ENCODE results near the gene ANO7. TPM values are rescaled to one million over a fixed set of nuclear protein-coding genes. Genes with fewer than 3 reads are reported as not detected.

The ANO7 gene
- total RNA-seq, 5 donors from 2014 or later (not counting 1 experiment from before 2014, with no cell fraction given): 0.53 to 0.60 (median 0.53) TPM; not detected in 2

DNA sequence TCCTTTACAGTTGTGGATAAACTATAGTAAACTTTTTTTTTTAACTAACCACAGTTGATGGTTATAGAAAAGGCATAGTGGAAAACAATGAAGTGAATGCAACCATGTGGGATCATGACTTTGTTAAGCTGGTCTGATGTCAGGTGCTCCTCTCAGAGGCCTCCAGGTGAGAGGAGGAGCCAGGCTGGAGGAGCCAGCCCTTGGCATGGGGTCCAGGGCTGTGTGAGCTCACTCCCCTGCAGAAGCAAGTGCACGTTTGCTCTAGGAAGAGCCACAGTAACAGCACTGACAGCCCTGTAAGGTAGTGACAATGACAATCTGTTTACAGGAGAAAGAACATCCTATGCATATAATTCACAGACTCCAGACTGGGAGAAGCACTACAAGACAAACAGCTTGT, 32.5 kb upstream of the ANO7 start:
- Histone ChIP-seq H3K27ac (ENCODE audit: low read length) (no peak overlapping the region), H3K4me1 (ENCODE audit: control insufficient read depth in 1 of 2, extremely low read depth in 1 of 2, insufficient read depth in 2 of 2, low read length in 2 of 2) (peaks cover 4 to 6% of the 10 kb centered on the region in 2 experiments), H3K4me3 (ENCODE audit: control insufficient read depth in 1 of 2, extremely low read depth in 1 of 2, low read length in 1 of 2) (no peak overlapping the region), H3K9me3 (no peaks in the 10 kb centered on the region), H3K27me3 (replicated peaks in 1 of 2; ENCODE audit: control insufficient read depth in 2 of 2, extremely low read depth in 1 of 2, insufficient read depth in 2 of 2, low read length in 1 of 2) (no peaks in the 10 kb centered on the region), H3K36me3 (ENCODE audit: control insufficient read depth in 2 of 2, extremely low read depth in 1 of 2, insufficient read depth in 1 of 2, low read length in 1 of 2) (peaks cover 20 to 58% of the 10 kb centered on the region in 2 donors)
- no CpG with 5 or more reads among the region's 1 CpG for WGBS (ENCODE audit: insufficient coverage)
- CTCF ChIA-PET: no interaction called here
- DNase-seq: no peak
- peaks cover 32% of the 10 kb centered on the region for H3K36me3 Mint-ChIP-seq
- H3K27me3 Mint-ChIP-seq: no peaks in the 10 kb centered on the region
- peaks cover 23 to 37% (median 29%) of the 10 kb centered on the region in 3 donors for H3K4me1 Mint-ChIP-seq
- ATAC-seq (replicated peaks in 1 of 4): no peak
- peak overlapping the region in 1 of 2 donors; percentile 39 for H3K27ac Mint-ChIP-seq
- H3K9me3 Mint-ChIP-seq: no peaks in the 10 kb centered on the region
- H3K4me3 Mint-ChIP-seq: no peak overlapping the region
- POLR2A ChIA-PET: no interaction called here

DNA sequence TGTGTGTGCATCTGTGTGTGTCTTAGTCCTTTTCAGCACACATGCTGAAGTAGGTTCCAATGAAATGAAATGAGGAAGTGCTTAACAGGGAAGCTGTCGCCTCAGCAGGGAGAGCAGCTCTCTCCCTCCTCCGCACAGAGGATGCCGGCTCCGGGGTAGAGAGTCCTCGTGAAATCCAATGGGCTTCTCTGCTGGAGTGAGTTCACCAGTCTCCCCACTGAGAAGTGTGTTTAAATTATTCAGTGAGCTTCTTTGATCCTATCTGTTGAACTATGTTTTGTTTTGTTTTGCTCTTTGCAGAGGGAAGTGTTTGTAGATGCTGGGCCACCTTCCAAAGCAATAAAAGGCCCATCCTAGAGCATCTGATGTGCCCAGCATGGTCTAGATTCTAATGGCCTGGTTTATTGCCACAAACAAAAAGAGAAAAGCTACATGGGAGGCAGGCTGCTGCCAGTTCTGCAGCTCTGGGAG, 31.5 kb upstream of the ANO7 start:
- Histone ChIP-seq H3K27me3 (replicated peaks in 1 of 2; ENCODE audit: control insufficient read depth in 2 of 2, extremely low read depth in 1 of 2, insufficient read depth in 2 of 2, low read length in 1 of 2) (no peaks in the 10 kb centered on the region), H3K36me3 (ENCODE audit: control insufficient read depth in 2 of 2, extremely low read depth in 1 of 2, insufficient read depth in 1 of 2, low read length in 1 of 2) (peaks cover 22 to 66% of the 10 kb centered on the region in 2 donors), H3K27ac (ENCODE audit: low read length) (no peak overlapping the region), H3K9me3 (no peaks in the 10 kb centered on the region), H3K4me1 (ENCODE audit: control insufficient read depth in 1 of 2, extremely low read depth in 1 of 2, insufficient read depth in 2 of 2, low read length in 2 of 2) (no peaks in the 10 kb centered on the region), H3K4me3 (ENCODE audit: control insufficient read depth in 1 of 2, extremely low read depth in 1 of 2, low read length in 1 of 2) (no peak overlapping the region)
- peaks cover 13 to 26% (median 19%) of the 10 kb centered on the region in 3 donors for H3K4me1 Mint-ChIP-seq
- DNase-seq: no peak
- peak overlapping the region in 1 of 2 donors; percentile 50 for H3K27ac Mint-ChIP-seq
- WGBS (ENCODE audit: insufficient coverage): 90% methylated on average over 2 of the region's 5 CpGs
- H3K9me3 Mint-ChIP-seq: no peaks in the 10 kb centered on the region
- POLR2A ChIA-PET: no interaction called here
- CTCF ChIA-PET: no interaction called here
- H3K36me3 Mint-ChIP-seq: peaks cover 38% of the 10 kb centered on the region
- no peak for ATAC-seq (replicated peaks in 1 of 4)
- no peak overlapping the region for H3K4me3 Mint-ChIP-seq
- H3K27me3 Mint-ChIP-seq: no peaks in the 10 kb centered on the region

DNA sequence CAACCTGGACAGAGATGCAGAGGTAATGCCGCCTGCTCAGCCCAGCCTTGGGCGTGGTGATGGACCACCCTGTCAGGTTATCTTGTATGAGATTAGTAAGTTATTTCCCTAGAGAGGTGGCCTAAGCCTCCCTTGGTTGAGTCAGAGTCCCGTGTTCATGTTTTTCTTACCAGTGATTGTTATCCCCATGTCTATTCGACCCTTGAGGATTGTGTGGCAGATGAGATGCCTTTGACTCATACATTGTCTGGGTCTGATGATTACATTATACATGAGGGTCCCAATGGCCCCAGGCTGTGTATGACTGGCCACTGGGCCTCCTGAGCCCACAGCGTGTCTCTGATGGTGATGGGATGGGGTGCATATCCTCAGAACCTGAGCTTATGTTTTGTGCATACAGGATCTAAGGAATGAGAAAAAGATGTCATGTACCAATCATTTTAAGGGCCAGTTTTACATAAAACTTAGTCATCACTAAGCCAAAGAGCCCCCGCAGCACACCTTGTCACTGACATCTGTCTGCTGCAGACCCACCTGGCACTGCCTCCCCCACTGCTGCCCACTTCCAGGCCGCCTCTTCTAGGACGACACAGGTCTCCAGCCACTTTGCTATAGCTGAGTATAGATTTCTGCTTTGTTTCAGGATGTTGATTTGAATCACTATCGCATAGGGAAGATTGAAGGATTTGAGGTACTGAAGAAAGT, 30.5 kb upstream of the ANO7 start:
- POLR2A ChIA-PET: no interaction called here
- H3K36me3 Mint-ChIP-seq: peaks cover 44% of the 10 kb centered on the region
- H3K4me1 ChIP-seq (ENCODE audit: control insufficient read depth in 1 of 2, extremely low read depth in 1 of 2, insufficient read depth in 2 of 2, low read length in 2 of 2): no peaks in the 10 kb centered on the region
- no peak overlapping the region for H3K4me3 ChIP-seq (ENCODE audit: control insufficient read depth in 1 of 2, extremely low read depth in 1 of 2, low read length in 1 of 2)
- CTCF ChIA-PET: no interaction called here
- H3K4me1 Mint-ChIP-seq: peaks cover 9 to 20% (median 13%) of the 10 kb centered on the region in 3 donors
- ATAC-seq (replicated peaks in 1 of 4) (no peak), DNase-seq (no peak)
- peaks cover 29 to 70% of the 10 kb centered on the region in 2 donors for H3K36me3 ChIP-seq (ENCODE audit: control insufficient read depth in 2 of 2, extremely low read depth in 1 of 2, insufficient read depth in 1 of 2, low read length in 1 of 2)
- H3K27ac ChIP-seq (ENCODE audit: low read length): no peak overlapping the region
- no peaks in the 10 kb centered on the region for H3K27me3 ChIP-seq (replicated peaks in 1 of 2; ENCODE audit: control insufficient read depth in 2 of 2, extremely low read depth in 1 of 2, insufficient read depth in 2 of 2, low read length in 1 of 2)
- no peak overlapping the region for H3K4me3 Mint-ChIP-seq
- H3K9me3 Mint-ChIP-seq: no peaks in the 10 kb centered on the region
- peak overlapping the region in 1 of 2 donors; percentile 2 for H3K27ac Mint-ChIP-seq
- 96% methylated on average over 6 of the region's 9 CpGs for WGBS (ENCODE audit: insufficient coverage)
- no peaks in the 10 kb centered on the region for H3K9me3 ChIP-seq
- no peaks in the 10 kb centered on the region for H3K27me3 Mint-ChIP-seq

DNA sequence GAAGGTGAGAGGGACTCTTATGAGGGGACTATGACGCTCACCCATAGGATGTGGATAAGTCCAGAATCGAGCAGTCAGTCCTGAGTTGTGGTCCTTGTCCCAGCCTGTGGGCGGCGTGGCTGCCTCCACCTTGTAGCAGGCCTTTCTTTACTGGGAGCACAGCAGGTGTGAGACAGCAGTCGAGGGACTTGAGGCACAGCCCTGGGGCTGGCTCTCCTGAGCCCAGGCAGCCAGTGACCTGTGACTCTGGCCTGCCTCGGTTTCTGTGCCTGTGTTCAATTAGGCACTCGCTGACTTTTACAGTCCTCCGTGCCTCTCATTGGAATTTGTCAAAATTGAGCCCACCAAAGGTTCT, 30.0 kb upstream of the ANO7 start:
- Histone ChIP-seq H3K4me1 (ENCODE audit: control insufficient read depth in 1 of 2, extremely low read depth in 1 of 2, insufficient read depth in 2 of 2, low read length in 2 of 2) (no peaks in the 10 kb centered on the region), H3K4me3 (ENCODE audit: control insufficient read depth in 1 of 2, extremely low read depth in 1 of 2, low read length in 1 of 2) (no peak overlapping the region), H3K36me3 (ENCODE audit: control insufficient read depth in 2 of 2, extremely low read depth in 1 of 2, insufficient read depth in 1 of 2, low read length in 1 of 2) (peaks cover 31 to 70% of the 10 kb centered on the region in 2 donors), H3K27me3 (replicated peaks in 1 of 2; ENCODE audit: control insufficient read depth in 2 of 2, extremely low read depth in 1 of 2, insufficient read depth in 2 of 2, low read length in 1 of 2) (no peaks in the 10 kb centered on the region), H3K9me3 (no peaks in the 10 kb centered on the region), H3K27ac (ENCODE audit: low read length) (no peak overlapping the region)
- ChIA-PET POLR2A (no interaction called here), CTCF (no interaction called here)
- DNase-seq: no peak
- 98% methylated on average over 6 of the region's 8 CpGs for WGBS (ENCODE audit: insufficient coverage)
- H3K27me3 Mint-ChIP-seq: no peaks in the 10 kb centered on the region
- ATAC-seq (replicated peaks in 1 of 4): no peak
- no peaks in the 10 kb centered on the region for H3K9me3 Mint-ChIP-seq
- peaks cover 9 to 15% (median 9%) of the 10 kb centered on the region in 3 donors for H3K4me1 Mint-ChIP-seq
- H3K4me3 Mint-ChIP-seq: no peak overlapping the region
- H3K36me3 Mint-ChIP-seq: peaks cover 42% of the 10 kb centered on the region
- no peak overlapping the region for H3K27ac Mint-ChIP-seq

DNA sequence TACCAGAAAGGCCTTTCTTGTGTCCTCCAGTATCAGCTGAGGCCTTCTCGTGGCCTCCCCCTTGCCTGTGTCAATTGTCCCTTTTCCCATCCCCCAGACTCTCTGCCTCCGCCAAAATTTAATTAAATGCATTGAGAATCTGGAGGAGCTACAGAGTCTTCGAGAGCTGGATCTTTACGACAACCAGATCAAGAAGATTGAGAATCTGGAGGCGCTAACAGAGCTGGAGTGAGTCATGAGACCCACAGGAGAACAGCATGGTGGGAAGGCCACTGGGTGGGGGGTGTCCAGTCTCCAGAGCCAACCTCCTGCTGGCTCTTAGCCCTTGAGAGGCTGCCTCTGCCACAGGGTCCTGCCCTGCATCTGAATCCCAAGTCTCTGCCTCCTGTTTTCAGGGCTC, 29.4 kb upstream of the ANO7 start:
- H3K4me3 ChIP-seq (ENCODE audit: control insufficient read depth in 1 of 2, extremely low read depth in 1 of 2, low read length in 1 of 2): no peak overlapping the region
- H3K36me3 Mint-ChIP-seq: peaks cover 42% of the 10 kb centered on the region
- no peak overlapping the region for H3K27ac ChIP-seq (ENCODE audit: low read length)
- ChIA-PET CTCF (no interaction called here), POLR2A (no interaction called here)
- no peak for DNase-seq
- H3K4me3 Mint-ChIP-seq: no peak overlapping the region
- ATAC-seq (replicated peaks in 1 of 4): no peak
- H3K9me3 ChIP-seq: no peaks in the 10 kb centered on the region
- H3K9me3 Mint-ChIP-seq: no peaks in the 10 kb centered on the region
- no peak overlapping the region for H3K27ac Mint-ChIP-seq
- H3K4me1 Mint-ChIP-seq: peaks cover 8 to 13% (median 9%) of the 10 kb centered on the region in 3 donors
- peaks cover 31 to 71% of the 10 kb centered on the region in 2 donors for H3K36me3 ChIP-seq (ENCODE audit: control insufficient read depth in 2 of 2, extremely low read depth in 1 of 2, insufficient read depth in 1 of 2, low read length in 1 of 2)
- WGBS (ENCODE audit: insufficient coverage): 83% methylated on average over 3 of the region's 5 CpGs
- H3K27me3 ChIP-seq (replicated peaks in 1 of 2; ENCODE audit: control insufficient read depth in 2 of 2, extremely low read depth in 1 of 2, insufficient read depth in 2 of 2, low read length in 1 of 2): no peaks in the 10 kb centered on the region
- H3K4me1 ChIP-seq (ENCODE audit: control insufficient read depth in 1 of 2, extremely low read depth in 1 of 2, insufficient read depth in 2 of 2, low read length in 2 of 2): no peaks in the 10 kb centered on the region
- no peaks in the 10 kb centered on the region for H3K27me3 Mint-ChIP-seq

DNA sequence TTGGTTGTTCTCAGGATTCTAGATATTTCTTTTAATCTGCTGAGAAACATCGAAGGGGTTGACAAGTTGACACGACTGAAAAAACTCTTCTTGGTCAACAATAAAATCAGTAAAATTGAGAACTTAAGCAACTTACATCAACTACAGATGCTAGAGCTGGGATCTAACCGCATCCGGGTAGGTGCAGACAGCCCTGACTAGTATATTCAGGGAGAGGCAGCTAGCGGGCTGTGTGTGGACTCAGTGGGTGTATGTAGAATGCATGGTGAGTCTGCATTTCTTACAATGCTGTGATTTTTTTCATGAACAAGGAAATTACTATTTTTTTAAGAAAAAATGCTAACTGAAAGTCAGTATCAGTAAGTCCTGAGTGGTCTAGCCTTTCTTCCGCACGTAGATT, 28.2 kb upstream of the ANO7 start:
- DNase-seq (no peak), ATAC-seq (replicated peaks in 1 of 4) (no peak)
- H3K4me1 ChIP-seq (ENCODE audit: control insufficient read depth in 1 of 2, extremely low read depth in 1 of 2, insufficient read depth in 2 of 2, low read length in 2 of 2): no peaks in the 10 kb centered on the region
- no peaks in the 10 kb centered on the region for H3K27me3 ChIP-seq (replicated peaks in 1 of 2; ENCODE audit: control insufficient read depth in 2 of 2, extremely low read depth in 1 of 2, insufficient read depth in 2 of 2, low read length in 1 of 2)
- Mint-ChIP-seq H3K4me1 (peaks cover 8 to 12% (median 9%) of the 10 kb centered on the region in 3 donors), H3K9me3 (no peaks in the 10 kb centered on the region), H3K27me3 (no peaks in the 10 kb centered on the region), H3K4me3 (no peak overlapping the region), H3K36me3 (peaks cover 45% of the 10 kb centered on the region), H3K27ac (no peak overlapping the region)
- 83% methylated on average over 1 of the region's 7 CpGs for WGBS (ENCODE audit: insufficient coverage)
- no peak overlapping the region for H3K4me3 ChIP-seq (ENCODE audit: control insufficient read depth in 1 of 2, extremely low read depth in 1 of 2, low read length in 1 of 2)
- ChIA-PET POLR2A (no interaction called here), CTCF (no interaction called here)
- no peaks in the 10 kb centered on the region for H3K9me3 ChIP-seq
- H3K27ac ChIP-seq (ENCODE audit: low read length): no peak overlapping the region
- peaks cover 31 to 69% of the 10 kb centered on the region in 2 donors for H3K36me3 ChIP-seq (ENCODE audit: control insufficient read depth in 2 of 2, extremely low read depth in 1 of 2, insufficient read depth in 1 of 2, low read length in 1 of 2)
